HCEC 1CT (cell line): ENCODE measurements around the gene SNX7.

Source experiments
- DNase-seq: peaks from one replicate; pipeline ENCODE4 v3.0.0-alpha.2; 2017

The SNX7 gene

GRCh38 chr1:98697781-98698180, 36.3 kb downstream of the SNX7 start:
- no peak for DNase-seq

DNA sequence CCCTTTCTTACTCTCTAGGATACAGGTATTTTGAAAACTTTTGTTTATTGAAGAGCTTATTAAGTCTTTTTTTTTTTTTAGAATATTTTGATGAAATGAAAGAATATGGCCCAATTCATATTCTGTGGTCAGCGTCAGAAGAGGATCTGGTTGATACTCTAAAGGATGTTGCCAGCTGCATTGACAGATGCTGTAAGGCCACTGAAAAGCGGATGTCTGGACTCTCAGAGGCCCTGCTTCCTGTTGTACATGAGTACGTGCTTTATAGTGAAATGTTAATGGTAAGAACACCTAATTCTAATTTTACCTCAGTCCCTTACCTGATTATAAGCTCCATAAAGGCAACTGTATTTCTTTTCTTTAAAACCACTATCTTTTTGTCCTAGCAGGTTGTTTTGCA, 37.1 kb downstream of the SNX7 start:
- DNase-seq: no peak

- no peak for DNase-seq
Observed at GRCh38 chr1:98700228-98700627, 38.7 kb downstream of the SNX7 start.

DNA sequence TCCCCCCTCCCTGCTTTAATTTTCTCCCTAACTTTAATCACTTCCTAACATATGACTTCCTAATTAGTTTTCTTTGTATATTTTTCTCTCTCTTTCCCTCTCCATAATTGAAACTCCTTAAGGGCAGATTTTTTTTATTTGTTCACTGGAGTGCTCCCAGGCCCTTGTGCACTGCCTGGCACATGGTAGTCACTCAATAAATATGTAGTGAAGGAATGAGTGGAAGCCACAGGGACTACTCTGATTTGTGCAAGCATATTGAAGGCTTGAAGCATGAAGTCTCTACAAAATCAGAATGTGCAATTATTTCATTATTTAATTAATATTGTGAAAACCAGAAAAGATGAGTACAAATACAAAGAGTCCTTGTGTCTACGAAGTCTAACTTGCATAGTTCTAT, 41.5 kb downstream of the SNX7 start:
- peak; percentile 48 for DNase-seq

DNA sequence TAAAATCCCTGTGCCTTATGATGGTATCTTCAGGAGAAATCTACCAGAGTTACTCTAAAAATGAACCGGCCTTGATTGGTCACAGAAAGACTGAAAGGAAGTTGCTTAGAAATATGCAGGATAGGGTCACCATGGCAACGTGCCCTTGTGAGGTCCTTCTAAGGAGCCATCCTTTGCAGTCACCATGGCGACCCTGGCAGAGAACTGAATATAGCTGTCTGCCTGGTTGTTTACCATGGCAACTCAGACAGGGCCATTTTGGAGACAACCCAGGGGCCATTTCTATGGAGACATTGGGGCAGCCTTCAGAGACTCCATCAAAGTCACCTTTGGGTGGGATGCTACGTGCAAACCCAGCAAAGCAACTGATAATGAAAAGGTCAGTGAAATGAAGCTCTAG, 43.0 kb downstream of the SNX7 start:
- no peak for DNase-seq

DNA sequence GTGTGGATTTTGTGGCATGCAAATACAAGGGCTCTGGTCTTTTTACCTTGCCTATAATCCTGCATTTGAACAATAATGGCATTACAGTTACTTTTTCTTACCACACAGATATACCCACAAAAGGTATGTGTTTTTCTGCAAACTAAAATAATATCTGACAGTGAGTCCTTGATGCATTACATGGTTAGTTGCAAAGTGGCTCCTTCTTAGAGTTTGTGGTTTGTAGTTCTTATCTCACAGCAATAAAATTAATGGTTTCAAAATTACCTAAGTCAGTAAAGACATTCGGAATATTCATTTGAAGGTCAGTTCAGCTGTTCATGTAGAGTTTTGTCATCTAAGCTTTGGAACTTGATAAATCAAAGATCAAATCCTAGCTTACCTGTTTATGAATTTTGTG, 43.5 kb downstream of the SNX7 start:
- no peak for DNase-seq

- DNase-seq: no peak
Observed at GRCh38 chr1:98705591-98705990, 44.1 kb downstream of the SNX7 start.

GRCh38 chr1:98706173-98706843, 44.8 kb downstream of the SNX7 start:
- DNase-seq: no peak

- DNase-seq: no peak
Observed at GRCh38 chr1:98707556-98707955, 46.0 kb downstream of the SNX7 start.

GRCh38 chr1:98709906-98710305, 48.4 kb downstream of the SNX7 start:
- DNase-seq: no peak

- DNase-seq: no peak
Observed at GRCh38 chr1:98723574-98723973, 62.1 kb downstream of the SNX7 start.

- no peak for DNase-seq
Observed at GRCh38 chr1:98732985-98733781, 71.7 kb downstream of the SNX7 start.

- DNase-seq: no peak
Observed at GRCh38 chr1:98733782-98734112, 72.2 kb downstream of the SNX7 start.

GRCh38 chr1:98735756-98736155, 74.2 kb downstream of the SNX7 start:
- no peak for DNase-seq

GRCh38 chr1:98737835-98738234, 76.3 kb downstream of the SNX7 start:
- no peak for DNase-seq

DNA sequence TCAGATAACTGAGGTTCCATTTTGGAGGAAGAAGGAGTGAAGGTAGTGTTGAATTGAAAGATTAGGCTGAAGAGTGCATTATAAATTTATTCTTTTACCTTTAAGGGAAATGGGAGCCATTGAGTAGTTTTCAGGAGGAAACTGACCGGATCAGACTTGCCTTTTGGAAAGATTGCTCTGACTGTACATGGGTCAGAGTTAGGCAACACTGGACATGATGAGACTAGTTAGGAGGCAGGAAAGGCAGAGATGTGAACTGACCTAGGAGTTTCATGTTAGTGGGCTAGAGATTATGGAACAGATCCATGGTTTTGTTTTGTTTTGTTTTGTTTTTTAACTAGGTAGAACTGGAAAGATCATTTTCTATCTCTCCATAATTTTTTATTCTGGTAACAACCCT, 78.2 kb downstream of the SNX7 start:
- DNase-seq: no peak

GRCh38 chr1:98741164-98741563, 79.6 kb downstream of the SNX7 start:
- DNase-seq: no peak

DNA sequence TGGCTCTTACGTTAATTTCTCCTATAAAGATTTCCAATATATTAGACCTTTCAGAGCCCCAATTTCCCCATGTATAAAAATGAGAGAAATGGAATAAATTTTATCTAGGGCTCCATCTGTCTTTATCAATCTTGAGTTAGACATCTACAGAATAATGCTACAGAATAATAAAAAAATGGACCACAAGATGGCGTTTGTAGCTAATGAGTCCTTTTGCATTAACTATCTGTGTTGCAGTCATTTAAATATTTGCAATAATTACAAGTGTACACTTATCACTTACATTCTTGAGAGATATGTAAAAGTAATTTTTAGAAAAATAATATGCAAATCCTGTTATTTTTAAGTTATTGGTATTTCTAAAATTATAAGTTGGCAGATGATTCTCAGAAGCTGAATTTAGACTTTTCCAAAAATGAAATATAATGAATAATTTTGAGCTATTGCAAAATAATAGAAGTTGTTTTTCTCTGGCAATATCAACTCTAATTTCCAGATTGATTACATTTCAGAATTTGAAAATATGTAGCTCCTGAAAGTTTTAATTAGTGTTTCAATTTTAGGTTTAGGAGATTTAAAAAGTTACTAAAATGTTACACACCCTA, 87.7 kb downstream of the SNX7 start:
- peak; percentile 33 for DNase-seq

DNA sequence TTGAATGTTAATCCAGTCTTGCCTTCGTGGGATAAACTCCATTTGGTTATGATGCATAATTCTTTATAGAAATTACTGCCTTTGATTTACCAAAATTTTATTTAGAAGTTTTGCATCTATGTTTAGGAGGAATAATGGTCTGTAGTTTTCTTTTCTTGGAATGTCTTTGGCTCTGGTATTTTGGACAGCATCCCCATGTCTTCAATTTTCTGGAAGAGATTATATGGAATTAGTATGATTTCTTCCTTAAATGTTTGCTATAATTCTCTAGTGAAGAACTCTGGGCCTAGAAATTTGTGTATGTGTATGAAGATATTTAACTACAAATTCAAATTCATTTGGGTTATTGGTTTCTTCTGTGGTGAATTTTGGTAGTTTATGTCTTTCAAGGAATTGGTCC, 92.7 kb downstream of the SNX7 start:
- DNase-seq: no peak

DNA sequence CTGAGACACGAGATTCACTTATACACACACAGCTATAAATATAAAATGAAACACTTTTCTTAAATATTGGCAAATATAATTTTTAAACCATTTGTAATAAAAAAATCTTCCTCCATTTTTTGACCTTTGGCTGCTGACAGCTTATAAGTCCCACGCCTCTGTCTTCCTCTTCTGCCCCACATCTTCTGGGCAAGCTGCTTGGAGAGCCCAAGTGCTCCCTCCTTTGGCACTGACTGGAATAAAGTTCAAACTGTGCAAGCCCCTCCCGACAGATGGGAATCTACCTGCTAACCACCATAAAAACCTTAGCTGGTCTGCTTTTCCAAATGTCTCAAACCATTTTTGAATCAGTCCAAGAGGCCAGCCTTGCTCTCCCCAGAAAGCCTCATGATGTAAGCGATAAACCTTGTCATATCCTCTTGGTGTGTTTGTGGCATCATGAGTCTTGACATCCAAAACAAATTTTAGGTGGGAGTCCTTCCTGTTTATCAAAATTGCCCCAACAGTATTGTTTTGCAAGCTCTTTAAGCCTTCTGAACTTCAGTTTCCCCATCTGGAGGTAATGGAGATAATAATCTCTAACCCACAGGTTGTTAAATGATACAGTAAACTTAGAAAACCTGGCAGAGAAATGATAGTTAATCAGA, 99.8 kb downstream of the SNX7 start:
- DNase-seq: no peak

DNA sequence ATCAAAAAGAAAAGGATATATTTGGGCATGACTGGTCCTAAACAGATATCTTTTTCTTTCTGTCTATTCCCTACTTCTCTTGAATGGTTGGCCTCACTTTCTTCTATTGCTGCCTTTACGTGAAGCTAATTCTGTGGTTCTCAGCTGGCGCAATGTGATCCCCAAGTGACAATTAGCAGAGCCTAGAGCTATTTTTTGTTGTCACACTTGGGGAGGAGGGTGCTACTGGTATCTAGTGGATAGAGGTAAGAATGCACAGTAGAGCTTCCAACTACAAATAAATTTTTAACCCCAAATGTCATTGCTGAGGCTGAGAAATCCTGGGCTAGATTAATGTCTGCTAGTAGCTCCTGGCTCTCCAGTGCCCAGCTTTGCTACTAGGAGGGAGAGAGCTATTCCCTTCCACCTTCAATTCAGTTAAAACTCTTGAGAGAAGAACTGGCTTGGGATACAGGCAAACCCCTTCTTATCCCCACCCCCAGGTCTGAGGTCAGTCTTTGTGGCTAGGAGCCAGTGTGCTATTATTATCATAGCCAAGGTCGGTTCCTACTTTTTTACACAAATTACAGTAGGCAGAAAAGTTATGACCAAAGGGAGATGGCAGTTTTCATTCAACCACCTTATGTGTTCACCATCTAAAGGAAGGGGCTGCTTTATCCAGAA, 102.1 kb downstream of the SNX7 start:
- no peak for DNase-seq

GRCh38 chr1:98764485-98764884, 103.0 kb downstream of the SNX7 start:
- DNase-seq: no peak

DNA sequence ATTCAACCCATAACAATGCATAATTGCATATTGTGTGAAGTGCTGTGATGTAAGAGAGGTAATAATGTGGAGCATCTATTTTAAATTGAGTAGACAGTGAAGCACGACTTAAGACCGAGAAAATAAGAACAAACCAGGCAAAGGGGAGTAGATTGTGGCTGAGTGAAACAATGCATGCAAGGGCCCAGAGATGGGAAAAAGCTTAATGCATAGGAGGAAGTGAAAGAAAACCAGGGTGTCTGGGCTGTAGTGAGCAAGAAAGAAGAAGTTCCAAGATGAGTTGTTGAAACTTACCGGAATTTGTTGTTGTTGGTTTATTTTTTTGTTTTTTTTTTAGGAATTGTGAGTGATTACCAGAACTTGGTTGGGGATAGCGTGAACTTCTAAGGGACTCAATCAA, 104.7 kb downstream of the SNX7 start:
- DNase-seq: no peak
